ENCODE data around the gene CITED1.

DNA sequence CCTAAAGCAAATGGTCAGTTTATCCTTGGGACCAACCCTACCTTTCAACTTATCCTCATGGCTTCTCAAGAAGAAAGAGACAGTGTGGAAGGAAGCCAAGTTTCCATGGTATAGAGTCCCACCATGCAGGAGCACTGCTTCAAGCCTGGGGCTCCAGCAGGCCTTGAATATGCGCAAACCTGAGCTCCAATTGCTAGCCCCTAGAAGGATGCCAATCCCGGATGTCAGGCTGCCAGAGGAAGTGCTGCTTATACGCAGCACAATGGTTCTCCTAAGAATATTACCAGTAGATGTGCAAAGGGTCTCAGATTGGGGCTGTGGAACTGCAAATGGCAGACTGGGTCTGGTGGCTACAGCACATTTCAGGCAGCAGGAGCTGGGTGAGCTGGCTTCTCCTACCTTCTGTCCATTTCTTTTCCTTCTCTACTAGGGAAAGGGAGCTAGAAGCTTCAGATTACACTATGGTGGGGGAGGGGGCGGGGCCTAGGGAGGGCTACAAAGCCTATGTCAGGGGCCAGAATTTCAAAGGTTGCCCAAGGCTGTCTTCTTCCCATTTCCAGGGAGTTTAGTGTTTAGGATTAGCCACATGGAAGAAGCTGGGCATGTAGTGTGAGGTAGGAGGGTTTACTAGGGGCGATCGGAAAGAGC is 40.7 kb upstream of the CITED1 start:
- TF ChIP-seq SUZ12 (IDR thresholded peaks at IDR 0.05) (no peak), SP1 (IDR thresholded peaks at IDR 0.05) (no peak), CTBP1 (IDR thresholded peaks at IDR 0.05; ENCODE audit: borderline replicate concordance) (no peak), NFRKB (IDR thresholded peaks at IDR 0.05) (no peak), ELF4 (IDR thresholded peaks at IDR 0.05) (no peak), TARDBP (IDR thresholded peaks at IDR 0.05) (no peak), HDGF (IDR thresholded peaks at IDR 0.05; ENCODE audit: borderline replicate concordance) (no peak)
